Hepatocyte (in vitro differentiated cells): ENCODE results near the gene TNFRSF1B.

Source experiments
- EZH2 ChIP-seq: fragments of 200-600 bp; sonication (generic); IDR thresholded peaks from 2 replicates; pipeline ENCODE4 v1.6.1; 2016; ENCODE audit warnings: antibody characterized with exemption, mild to moderate bottlenecking, borderline replicate concordance
- TF ChIP-seq, protein P1 (sequence below): fragments of 200-600 bp; sonication (generic); IDR thresholded peaks from 2 replicates; pipeline ENCODE4 v1.5.1; 2016; ENCODE audit warnings: antibody characterized with exemption, mild to moderate bottlenecking; ENCODE audit not compliant: poor library complexity

DNA sequence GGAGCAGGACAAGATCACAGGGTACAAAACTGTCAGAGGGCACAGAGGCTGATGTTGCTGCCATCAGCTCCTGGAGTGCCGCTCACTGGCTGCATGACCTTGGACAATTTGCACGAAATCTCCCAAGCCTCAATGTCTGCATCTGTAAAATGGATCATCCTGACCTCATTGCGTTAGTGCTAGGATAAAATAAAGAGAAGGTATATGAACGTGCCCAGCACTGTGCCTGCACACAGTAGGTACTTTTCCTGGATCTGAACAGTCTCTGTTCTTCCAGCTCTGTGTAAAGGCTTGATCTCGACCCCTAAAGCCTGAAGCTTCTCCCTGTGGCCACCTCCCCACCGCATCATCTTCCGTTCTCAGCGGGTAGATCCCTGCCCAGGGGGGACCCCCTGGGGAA, 12.9 kb downstream of the TNFRSF1B start:
- TF ChIP-seq, protein P1, sequence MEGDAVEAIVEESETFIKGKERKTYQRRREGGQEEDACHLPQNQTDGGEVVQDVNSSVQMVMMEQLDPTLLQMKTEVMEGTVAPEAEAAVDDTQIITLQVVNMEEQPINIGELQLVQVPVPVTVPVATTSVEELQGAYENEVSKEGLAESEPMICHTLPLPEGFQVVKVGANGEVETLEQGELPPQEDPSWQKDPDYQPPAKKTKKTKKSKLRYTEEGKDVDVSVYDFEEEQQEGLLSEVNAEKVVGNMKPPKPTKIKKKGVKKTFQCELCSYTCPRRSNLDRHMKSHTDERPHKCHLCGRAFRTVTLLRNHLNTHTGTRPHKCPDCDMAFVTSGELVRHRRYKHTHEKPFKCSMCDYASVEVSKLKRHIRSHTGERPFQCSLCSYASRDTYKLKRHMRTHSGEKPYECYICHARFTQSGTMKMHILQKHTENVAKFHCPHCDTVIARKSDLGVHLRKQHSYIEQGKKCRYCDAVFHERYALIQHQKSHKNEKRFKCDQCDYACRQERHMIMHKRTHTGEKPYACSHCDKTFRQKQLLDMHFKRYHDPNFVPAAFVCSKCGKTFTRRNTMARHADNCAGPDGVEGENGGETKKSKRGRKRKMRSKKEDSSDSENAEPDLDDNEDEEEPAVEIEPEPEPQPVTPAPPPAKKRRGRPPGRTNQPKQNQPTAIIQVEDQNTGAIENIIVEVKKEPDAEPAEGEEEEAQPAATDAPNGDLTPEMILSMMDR, result no peak
- no peak for TF ChIP-seq EZH2
